Prostate gland (tissue), 2 donors: ENCODE data around the gene PDZD4.

Source experiments
- POLR2A ChIP-seq: fragments of 450-650 bp; IDR thresholded peaks from one replicate; pipeline ENCODE4 v1.6.1; 2016; ENCODE audit warnings: antibody characterized with exemption, mild to moderate bottlenecking
- POLR2AphosphoS5 ChIP-seq: sonication (generic); formaldehyde crosslinking; IDR thresholded peaks from one replicate; pipeline ENCODE4 v1.6.1; 2017; ENCODE audit warnings: antibody characterized with exemption
- TF ChIP-seq, protein P1 (sequence below), 4 experiments: fragments of 200-600 bp in 2 of 4; fragments of 450-650 bp in 2 of 4; sonication (generic) in 2 of 4; IDR thresholded peaks; 1 replicate in 3 of 4; 2 replicates in 1 of 4; pipeline ENCODE4 v1.5.1; 2016 to 2019; ENCODE audit warnings: antibody characterized with exemption in 4 of 4, mild to moderate bottlenecking in 2 of 4, moderate library complexity in 2 of 4

DNA sequence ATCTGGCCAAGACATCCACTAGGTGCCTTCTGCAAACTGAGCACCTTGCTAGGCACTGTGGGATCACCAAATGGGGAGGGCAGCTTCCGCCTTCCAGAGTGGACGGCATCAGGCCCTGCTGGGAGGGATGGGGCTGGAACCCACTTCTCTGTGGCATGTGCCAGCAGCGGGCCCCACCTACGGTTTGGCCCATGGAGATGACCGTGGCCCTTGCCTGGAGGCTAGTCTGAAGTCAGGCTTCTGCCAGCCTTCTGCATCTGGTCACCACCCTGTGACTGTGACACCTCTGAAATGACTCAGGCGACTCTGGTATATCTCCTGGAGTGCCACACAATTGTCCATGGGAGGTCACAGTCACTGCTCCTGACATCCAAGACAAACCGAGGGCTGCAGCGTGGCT, 28.7 kb downstream of the PDZD4 start:
- TF ChIP-seq, protein P1, sequence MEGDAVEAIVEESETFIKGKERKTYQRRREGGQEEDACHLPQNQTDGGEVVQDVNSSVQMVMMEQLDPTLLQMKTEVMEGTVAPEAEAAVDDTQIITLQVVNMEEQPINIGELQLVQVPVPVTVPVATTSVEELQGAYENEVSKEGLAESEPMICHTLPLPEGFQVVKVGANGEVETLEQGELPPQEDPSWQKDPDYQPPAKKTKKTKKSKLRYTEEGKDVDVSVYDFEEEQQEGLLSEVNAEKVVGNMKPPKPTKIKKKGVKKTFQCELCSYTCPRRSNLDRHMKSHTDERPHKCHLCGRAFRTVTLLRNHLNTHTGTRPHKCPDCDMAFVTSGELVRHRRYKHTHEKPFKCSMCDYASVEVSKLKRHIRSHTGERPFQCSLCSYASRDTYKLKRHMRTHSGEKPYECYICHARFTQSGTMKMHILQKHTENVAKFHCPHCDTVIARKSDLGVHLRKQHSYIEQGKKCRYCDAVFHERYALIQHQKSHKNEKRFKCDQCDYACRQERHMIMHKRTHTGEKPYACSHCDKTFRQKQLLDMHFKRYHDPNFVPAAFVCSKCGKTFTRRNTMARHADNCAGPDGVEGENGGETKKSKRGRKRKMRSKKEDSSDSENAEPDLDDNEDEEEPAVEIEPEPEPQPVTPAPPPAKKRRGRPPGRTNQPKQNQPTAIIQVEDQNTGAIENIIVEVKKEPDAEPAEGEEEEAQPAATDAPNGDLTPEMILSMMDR (IDR thresholded peaks at IDR 0.05), result no peak
- TF ChIP-seq POLR2AphosphoS5, result no peak
- TF ChIP-seq POLR2A, result no peak
